GM19395 (cell line): ENCODE data around the gene SMCO4.

ENCODE experiments used
- ATAC-seq: cut with Tn5 transposase; IDR thresholded peaks from one replicate; pipeline ENCODE4 v1.9.1; 2021; ENCODE audit warnings: mild to moderate bottlenecking, moderate library complexity; ENCODE audit not compliant: unreplicated experiment

The SMCO4 gene

DNA sequence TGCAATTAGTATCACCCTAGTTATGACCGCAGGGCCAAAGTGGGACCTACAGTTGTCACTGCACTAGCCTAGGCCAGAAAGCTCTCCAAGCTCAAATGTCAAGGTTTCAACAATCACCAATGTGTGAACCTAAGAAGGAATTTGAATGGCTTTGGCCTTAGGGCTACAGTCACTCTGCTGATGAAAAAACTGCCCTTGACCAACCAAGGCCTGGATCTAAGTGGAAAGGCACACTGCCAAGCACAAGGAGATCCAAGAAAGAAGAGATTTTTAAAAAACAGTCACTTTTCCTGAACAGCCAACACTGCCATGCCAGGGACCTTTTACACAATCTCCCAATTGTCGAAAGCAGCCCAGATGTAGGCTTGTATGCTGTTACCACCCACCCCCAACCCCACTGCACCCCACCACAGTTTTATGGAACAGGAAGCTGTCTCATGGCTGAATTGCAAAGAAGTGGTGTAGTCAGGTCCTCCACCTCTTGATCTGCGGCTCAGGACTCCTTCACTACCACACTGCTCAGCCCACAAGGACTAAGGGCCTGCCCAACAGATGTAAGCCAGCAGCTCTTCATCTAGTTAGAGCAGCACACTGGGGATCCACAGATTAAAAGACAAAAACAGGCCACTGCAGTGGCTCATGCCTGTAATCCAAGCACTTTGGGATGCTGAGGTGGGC lies 32.9 kb downstream of the SMCO4 start:
- no peak for ATAC-seq

DNA sequence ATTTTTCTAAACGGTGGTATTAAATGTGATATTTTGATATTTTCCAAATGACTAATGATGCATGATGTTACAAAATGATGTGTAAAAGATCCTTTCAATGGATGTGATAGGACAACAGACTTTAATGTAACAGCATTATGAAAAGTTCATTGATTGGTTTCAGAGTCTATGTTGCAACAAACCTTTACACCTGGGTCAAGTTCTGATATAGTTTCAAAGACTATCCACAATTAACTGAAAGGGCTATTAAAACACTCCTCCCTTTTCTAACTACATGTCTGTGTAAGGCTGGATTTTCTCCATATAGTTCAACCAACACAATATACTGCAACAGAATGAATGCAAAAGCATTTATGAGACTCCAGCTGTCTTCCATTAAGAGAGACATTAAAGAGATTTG lies 35.7 kb downstream of the SMCO4 start:
- ATAC-seq: no peak

DNA sequence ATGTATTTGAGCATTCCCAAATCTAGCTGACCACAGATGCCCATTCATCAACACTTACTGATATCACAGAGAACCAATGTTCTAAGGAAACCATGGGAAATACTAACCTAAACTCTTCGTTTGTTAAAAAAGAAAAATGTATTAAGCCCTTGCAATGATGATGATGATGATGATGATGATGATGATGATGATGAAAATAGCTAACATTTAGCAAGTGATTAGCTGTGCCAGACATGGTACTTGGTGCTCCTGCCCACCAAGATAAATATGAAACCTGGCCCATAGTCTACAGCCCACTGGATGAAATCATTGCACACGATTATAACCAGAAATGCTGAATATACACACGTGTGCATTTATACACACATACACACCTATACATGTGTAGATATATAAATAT lies 37.5 kb downstream of the SMCO4 start:
- ATAC-seq: no peak

DNA sequence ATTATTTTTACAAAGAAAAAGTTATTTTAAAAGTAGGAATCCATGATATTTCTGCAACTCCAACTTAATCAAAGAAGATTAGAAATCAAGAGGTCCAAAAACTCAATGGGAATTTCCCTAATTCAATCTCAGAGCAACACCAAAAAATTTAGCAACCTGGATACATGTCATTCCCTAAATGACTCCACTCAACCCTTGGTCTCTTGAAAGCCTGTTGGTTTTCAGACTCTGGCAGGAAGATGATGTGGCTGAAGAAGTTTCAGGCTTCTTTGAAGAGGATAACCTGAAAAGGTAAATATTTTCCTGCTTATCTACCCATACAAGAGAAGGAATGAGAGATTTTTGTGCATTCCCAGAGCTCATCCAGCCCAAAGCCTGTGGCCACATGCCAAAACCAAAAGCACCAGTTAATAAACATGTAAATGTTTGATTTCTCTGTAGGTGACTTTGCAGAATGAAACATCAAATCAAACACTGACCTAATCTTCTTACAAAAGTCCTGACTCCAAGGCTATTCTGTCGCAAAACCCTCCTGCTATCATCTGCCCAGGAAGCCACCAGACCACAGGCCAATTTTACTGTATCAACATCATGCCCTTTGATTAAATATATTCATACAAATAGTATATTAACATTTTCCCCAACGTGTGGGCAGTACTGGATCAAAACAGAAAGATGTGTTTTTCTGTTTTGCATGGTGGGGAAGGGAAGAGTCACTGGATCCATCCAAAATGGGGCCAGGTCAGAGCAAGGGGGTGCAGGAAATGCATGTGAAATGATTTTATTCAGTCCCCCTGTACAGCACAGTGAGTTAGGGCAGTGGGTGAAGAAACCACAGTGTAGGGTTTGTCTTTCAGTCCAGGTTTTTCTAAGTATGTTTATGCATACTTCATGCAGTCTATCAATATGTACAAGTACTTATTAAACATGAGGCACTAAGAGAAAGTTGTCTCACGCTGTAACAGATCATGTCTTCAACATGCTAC lies 38.8 kb downstream of the SMCO4 start:
- no peak for ATAC-seq

DNA sequence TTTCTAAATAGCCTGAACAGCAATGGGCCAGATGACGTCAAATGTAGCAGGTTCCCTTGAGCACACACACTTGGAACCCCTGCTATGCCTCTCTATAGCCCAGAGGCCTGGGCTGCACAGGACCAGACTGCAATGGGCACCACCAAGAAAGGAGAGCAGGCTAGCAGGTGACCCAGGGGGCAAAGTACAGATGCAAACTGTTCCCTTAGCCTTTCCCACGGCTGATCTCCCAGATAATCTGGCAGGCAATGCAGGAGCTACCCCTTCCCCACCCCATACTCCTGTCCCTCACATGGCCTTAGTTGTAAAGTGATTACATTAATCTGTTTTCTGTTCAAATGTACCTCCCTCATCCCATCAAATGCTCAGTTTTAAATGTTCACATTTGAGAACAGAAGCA lies 41.3 kb downstream of the SMCO4 start:
- no peak for ATAC-seq

DNA sequence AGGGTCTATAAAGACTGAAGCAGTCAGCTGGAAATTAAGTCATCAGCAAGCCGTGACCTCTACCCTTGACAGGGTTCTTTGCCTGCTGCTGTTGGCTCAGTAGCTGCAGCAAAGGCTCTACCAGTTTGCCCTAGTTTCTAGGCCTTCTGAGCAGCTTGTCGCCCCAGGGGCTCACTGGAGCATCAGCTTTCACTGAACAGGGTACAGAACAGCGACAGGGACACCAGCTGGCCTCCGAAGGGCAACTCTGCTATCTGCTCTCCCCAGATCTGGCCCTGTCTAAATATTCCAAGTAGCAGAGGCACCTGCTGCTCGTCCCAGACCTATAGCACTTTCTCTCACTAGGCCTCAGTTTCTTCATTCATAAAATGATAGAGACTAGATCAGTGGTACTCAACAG lies 42.4 kb downstream of the SMCO4 start:
- no peak for ATAC-seq

DNA sequence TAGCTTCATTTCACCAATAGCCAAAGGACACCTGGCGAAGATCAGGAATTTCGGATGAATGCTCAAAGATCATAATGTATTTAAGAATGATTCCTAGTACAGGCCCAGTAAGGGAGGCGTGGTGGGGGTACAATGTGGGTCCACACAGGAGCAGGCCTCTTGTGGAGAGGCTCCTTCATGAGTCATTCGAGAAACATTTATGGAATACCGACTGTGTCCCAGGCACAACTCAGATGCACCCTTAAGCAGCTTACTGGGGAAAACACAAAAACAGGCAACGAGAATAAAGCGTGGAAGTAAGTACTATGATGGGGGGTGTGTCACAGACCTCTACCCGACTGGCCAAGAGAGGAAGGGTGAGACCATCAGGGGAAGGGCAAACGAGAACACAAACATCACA lies 44.5 kb downstream of the SMCO4 start:
- no peak for ATAC-seq

DNA sequence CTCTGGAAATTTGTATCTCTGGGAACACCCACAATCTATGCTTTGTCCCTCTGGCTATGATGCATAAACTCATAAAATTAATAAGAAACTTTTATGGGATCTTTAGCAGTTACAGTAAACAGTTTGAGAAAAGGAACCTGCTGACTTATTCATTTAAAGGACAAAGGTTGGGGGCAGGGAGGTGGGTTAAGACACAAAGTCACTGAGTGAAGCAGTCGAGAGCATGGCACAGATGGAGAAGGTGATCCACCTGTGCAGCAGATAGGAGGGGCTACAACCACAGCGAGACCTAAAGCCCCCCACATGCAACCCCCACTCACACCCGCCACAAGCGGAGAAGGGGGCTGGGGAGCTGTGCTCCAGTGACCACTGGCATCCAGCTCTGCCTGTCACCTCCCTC lies 45.0 kb downstream of the SMCO4 start:
- ATAC-seq: no peak

DNA sequence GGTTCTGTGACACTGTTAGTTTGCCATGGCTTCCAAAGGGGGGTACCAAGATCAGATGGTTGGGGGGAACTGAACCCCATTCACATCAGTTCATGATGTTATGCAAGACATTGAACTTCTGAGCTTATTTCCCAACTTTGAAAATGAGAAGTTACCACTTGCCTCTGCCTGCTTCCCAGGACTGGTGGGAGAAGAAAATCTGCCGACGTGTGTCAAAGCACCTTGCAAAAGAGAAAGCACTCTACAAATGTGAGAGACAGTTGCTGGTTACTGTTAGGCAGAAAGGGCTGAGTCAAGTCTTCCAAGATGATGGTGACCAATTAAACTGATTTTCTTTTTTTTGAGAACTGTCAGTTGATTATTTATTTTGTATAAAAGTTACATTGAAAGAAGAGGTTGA lies 45.6 kb downstream of the SMCO4 start:
- ATAC-seq: no peak

DNA sequence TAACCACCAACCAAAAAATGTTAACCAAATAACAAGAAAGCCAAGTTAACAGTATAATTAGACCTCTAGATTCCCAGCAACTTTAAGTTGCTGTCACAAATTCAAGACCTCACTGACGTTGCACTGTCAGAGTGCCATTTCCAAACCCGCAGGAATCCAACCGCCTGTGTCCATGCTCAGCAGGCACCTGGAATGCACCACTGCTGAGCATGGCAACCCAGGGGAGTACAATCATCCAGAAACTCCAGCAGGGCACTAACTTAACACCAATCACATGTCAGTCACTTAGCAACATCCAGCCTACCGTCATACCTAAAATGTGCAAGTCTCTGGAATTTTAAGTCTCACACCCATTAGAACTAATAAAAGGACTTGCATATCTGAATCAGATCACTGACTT lies 48.8 kb downstream of the SMCO4 start:
- no peak for ATAC-seq

DNA sequence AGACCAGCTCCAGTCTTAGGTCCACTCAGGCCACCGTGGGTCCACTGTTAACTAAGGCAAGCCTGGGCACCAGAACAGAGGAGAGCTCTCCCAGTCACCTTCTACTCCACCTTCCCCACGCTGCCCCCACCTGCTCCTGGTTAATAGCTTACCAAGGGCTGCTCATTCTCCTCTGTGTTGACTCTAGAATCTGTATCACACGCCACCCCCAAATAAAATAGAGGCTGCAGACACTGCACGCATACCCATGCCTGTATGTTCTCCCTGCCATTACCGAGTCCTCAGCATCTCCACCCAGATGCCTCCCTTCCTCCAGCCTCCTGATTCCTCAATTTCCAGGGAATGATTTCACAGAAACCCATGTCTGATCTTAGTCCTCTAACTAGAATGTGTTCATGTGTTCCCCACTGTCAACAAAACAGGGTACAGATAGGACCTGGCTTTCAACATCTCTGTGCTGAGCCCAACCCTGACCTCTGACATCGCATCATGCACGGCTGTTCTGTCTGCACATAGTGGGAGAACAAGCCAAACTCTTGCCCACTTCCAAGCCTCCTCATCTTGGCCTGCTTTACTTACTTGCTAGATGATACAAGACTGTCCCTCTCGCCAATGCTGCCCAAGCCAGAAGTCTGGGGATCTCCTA lies 49.8 kb downstream of the SMCO4 start:
- ATAC-seq: no peak

DNA sequence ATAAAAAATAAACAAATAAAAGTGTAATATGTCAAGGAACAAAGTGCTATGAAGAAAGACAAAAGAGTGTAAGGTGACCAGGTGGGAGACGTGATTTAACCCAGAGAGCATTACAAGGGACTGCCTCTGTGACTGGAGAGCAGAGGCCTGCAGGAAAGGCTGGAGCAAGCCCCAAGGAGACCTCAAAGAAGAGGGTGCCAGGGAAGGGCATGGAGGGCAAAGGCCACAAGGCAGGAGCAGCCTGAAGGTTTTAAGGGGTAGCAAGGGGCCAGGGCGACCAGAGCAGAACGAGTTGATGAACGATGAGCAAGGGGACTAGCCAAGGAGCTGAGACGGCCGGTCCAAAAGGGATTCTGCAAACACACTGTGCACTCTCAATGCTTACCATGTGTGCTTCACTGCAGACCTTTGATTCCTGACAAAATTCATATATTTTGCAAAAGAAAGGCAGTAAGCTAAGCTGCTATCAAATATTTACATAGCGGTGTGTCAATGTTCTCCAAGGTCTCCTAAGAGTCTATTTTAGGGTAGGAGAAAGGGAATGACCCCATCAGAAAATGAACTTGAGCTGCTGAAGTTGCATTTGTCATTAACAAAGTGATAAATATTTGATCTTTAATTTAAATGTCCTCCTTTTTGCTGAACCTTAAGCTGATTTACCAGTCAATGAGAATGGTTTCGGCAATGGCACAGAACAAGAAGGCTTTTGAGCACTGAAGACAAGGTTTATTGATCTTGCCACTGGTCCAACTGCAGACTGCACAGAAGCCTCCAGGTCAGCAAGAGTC lies 50.5 kb downstream of the SMCO4 start:
- no peak for ATAC-seq

DNA sequence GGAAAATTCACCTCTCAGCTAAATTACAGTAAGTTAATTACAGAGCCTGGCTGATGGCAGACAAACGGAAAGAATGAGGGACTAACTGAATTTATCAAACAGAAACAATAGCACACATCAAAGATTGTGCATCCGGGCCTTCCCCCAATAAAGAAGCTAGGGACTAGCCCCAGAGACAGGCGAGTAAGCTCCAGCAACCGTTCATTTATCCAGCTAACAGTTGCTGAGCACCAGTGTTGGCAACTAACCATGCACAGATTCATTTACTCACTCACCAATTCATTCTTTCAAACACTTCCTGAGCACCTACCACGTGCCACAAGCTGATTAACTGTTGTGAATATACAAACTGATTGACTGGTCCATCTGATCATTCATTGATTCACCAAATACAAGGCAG lies 51.2 kb downstream of the SMCO4 start:
- no peak for ATAC-seq

DNA sequence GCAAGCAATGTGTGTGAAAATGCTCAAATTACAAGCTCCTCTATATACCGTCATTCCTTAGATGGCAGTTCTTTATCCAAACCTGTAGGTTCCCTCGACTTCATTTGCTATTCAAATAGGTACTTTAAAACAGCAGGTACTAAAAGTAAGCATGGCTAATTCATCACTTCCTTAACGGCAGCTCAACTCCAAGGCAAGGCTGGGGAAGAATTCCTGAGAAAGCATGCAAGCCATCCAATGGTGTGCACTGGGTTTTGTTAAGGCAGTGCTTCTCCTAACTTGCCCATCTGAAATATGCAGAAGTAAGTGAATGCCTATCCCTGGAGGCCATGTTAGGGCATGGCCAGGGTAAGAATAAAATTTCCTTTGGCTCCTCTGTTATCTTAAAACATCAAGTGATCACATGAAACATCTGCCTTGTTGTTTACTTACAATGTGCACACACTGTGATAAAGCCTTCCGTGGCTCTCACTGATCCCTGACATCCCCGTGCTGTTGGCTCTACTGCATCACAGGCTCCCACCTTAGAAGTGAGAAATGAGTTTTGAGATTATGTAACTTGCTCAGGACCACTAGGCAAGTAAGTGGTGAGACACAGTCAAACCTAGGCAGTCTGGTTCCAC lies 52.1 kb downstream of the SMCO4 start:
- no peak for ATAC-seq

DNA sequence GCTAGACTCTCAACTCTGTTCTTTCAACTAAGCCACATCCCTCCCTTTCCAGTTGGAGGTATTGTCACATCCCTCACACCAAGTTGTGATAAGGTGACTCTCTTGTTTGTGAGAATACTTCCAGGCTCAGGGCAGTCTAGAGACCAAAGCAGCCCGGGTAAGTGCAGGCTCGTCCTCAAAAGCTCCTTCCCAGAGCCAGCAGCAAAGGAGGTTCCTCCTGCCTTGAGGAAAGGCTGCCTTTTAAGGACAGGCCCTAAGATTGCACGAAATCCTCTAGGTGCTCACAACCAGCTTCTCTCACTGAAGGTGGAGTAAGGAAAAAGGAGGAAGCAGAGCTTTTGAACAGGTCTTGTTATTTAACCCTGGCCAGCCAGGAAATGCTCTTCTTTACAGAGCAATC lies 53.4 kb downstream of the SMCO4 start:
- ATAC-seq: no peak

DNA sequence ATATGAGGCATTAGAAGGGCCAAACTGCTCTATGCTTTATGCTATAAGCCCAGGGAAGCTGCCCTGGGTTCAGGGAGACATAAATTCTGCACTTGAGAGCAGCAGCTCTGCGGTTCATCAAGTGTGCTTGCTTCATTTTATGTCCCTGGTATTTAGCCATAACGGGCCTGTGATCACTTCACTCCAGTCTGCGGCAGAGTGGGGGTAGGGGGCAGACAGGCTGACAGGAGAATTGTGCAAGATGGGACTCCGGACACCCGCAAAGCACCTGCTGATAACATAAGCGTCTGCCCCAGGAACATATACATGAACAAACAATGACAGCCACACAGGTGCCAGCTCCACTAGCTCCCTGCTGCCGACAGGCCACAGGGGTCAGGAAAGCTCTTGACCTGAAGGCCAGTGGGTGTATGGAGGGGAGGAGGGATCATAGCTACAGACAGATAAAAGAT lies 56.1 kb downstream of the SMCO4 start:
- ATAC-seq: no peak

DNA sequence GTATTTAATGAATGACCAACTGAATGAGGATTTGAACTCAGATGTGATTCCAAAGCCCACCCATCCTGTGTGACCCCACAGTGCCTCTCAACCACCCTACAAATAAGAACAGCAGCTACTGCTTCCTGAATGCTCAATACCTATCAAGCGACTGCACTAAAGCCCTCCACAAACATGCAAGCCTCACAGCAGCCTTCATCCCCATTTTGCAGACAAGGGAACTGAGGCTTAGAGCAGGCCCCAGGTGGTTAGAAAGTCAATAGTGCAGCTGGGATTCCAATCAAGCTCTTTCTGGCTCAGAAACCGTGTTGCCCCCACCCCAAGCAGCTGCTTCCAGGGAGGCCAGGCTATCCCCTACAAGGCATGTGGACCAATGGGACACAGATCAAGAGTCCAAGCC lies 57.2 kb downstream of the SMCO4 start:
- ATAC-seq: no peak

DNA sequence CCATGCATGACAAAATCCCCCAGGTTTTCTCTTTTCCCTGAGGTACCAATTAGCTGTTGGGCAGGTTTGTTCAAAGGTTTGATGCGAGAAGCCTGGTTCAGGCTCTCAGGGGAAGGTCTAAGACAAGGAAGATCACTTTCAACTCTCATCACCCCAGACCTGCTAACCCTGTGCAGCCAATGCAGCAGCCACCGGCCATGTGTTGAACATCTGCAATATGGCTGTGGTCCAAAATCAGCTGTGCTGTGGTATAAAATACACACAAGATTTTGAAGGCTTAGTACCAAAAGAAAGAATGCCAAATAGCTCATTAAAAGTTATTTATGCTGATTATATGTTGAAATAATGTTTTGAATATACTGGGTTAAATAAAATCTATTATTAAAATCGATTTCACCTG lies 58.5 kb downstream of the SMCO4 start:
- no peak for ATAC-seq

DNA sequence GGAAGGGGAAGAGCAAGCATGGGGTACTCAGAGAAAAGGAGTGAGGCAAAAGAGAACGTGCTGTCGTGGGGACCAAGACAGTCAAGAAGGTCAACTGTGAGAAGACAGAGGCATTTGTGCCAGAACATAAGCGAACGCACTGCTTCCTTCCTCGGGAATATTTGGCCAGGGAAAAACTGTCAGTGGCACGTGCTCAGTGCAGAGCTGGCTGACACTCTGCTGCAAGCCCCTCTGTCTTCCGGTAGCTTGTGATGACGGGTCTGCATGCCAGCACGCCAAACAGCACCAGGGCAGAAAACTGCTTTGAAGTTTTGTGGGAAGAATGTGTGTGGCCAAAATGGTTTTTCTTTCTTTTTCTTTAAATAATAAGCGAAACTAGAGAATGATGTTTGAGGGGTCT lies 60.6 kb downstream of the SMCO4 start:
- no peak for ATAC-seq

DNA sequence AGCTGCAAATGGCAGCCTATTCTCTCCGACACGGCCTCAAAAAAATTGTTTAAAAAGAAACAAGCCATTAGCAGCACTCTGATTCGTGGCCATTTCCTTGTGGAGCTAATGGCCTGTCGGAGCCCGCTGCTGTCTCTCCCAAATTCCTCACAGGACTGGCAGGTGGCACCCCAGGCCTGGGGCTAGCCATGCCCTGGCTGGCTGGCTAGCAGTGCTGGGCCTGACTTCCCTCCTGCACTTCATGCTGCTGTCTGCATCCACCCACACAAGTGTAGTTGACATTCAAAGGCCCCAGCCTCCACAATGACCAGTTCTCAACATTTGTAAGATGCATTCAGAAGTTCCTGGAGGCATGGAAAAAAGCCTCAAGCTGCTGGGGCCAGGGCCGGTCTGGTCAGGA lies 61.5 kb downstream of the SMCO4 start:
- no peak for ATAC-seq

DNA sequence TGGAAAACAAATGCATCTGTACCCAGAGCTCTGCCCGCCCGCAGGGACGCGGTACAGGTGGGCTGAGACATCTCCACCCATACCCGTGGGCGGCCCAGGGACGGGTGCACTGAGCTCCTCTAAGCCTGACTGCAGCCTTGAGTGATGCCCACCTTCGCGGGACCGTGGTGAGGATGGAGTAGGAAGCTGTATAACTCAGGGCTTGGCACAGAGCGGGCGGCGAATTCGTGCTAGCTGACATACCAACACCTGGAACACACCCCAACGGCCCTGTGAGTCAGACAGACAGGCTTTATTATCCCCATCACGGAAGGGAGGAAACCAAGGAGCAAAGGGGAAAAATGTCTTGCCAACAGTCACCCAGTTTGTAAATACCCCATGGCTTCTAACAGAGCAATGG lies 61.9 kb downstream of the SMCO4 start:
- ATAC-seq: no peak
